ENCODE results near the gene ZNF236.
"Not testable (repeated sequence)": the region's sequence is repeated elsewhere in the genome, so short reads cannot be mapped to it uniquely, and the experiment has no call there.

The ZNF236 gene

DNA sequence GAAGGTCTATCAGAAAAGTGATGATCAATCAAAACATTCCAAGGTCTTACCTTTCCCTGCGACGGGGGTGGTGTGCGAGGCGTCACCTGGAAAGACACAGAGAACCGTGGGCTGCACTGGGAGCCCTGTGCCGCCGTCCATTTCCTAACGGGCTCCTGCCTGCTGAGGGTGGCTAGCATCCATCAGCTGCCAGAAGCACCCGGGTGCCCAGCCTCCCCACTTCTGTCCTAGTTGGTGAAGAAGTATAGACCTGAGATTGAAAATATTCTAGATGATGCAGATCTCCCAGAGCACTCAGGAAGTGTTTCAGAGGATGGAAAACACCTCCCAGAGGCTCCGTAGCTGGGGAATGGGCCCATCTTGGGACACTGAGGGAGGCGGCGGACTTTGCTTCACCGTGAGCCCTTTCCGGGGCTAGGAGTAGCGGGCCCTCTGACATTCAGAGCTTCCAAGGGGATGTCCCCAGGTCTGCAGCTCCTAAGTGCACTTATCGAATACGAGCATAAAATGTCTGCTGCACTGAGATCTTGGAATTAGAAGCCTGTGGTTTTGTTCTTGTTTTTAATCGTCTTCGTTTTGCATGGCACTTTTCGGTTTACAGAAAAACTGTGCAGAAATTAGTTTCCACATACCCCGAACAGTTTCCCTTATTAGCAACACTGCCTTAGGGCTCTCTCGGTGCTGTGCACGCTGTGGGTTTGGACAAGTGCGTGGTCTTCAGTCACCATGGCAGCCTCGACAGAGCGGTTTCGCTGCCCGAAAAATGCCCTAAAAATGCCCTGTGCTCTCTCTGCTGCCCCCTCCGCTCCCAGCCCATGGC lies 166.7 kb downstream of the ZNF236 start:
- DNase-seq (ENCODE audit: low read depth): no peak

DNA sequence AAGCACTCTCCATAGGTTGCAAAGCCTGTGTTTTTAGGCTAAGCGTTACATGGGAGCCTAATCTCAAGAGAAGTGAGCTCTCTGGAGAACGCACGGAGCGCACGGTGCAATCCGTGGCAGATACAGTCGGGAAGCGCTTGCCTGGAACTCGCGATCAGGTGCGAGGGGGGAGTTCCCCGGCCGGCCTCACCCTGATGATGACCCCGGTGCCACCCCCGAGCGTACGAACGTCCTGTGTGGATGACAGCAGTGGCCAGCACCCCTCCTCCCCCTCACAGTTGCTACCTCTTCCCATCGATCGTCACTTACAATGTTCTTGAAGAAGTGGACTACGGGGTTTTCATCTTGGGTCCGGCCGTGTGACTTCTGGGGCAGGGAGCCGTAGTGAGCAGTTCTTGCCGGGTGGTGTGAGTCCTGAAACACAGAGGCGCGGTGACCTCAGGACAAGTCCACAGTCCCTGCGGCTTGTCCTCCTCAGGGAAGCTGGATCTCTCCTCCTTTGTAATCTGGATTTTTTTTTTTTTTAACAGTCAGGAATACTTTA lies 167.4 kb downstream of the ZNF236 start:
- DNase-seq (ENCODE audit: low read depth): no peak

DNA sequence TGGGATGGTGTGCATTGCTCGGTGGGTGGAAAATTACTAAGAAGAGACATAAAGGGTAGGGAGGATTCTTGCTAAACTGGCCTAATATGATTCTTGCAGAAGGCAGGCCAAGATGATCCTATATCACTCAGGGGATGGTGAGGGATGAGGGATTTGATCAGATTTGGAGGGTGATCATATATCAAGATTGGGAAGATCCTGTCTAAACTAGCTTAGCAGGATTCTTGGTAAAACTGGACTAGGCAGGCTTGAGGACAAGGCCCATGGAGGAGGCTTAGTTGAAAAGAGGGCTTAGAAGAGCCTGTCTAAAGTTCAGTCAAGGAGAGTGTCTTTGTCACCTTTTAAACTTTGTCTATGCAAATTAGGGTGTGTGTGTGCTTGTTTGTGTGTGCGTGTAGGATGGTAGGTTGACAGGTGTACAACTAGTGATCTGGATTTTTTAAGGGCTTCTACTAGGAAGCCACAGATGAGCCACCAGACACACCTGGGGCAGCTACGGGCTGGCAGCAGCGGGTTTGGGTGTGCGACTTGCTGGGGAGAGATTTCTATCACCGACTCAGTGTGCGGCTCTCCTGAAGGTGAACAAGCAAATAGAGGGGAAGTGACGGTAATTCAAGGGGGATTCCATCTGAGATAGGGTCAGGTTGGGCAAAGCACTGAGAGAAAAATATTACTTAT lies 168.1 kb downstream of the ZNF236 start:
- DNase-seq (ENCODE audit: low read depth): not testable (repeated sequence)

DNA sequence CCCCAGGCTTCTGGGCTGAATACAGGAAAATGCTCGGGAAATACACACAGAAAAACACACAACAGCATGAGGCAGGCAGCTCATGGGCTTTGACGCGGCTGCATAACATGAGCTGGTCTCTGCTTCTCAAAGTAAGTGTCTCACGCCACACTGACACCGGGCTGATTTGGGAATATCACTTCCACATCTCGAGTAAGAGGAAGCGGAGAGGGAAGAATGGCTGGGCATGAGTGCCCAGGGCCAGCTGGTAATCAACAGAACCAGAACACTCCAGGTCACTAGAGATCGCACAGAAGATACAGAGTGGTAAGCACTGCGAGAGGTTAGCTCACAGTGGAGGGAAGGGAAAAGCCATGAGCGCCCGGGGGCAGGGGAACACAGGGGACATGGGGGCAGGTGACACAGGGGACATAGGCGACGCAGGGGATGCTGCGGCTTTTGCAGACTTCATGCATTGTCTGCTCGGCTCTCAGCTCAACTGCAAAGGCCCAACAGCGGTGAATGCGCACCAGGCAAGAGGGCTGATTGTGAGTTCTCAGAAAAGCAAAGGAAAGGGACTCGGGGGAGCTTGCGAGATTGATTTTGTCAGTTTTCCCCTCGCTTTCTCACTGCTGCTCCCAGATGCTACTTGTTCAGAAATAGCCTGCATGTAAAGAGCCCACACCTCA lies 168.8 kb downstream of the ZNF236 start:
- DNase-seq (ENCODE audit: low read depth): no peak

DNA sequence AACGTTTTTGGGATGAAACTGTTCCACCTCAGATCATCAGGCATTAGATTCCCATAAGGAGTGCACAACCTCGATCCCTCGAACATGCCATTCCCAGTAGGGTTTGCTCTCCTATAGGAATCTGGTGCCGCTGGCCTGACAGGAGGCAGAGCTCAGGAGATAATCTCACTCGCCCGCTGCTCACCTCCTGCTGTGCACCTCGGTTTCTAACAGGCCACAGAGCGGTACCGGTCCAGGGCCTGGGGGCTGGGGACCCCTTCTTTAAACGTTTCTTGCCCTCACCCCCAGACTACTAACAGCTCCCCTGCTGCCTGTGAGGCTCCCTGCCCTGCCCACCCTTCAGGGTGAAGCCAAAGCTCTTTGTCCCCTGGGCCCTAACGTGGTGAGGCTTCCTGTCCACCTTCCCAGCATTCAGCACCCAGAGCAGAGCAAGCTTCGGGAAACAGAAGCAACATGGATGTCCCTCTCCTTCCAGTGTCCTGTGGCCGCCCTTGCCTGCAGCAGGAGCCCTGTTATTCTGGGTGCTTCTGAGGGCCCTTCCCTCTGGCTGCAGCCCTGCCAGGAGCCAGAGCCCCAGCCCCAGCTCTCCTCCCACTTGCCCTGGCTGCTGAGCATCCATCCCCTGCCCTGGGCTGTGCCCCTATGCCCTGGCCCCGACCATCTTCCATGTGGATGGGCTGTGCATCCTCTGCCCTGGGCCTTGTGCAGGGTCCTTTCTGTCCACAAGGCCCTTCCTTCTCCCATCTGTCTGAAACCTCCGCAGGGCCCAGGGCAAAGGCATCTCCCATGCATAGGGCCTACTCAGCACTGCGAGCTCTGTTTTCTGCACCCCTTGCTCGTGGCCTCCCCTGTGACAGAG lies 170.1 kb downstream of the ZNF236 start:
- no peak for DNase-seq (ENCODE audit: low read depth)

DNA sequence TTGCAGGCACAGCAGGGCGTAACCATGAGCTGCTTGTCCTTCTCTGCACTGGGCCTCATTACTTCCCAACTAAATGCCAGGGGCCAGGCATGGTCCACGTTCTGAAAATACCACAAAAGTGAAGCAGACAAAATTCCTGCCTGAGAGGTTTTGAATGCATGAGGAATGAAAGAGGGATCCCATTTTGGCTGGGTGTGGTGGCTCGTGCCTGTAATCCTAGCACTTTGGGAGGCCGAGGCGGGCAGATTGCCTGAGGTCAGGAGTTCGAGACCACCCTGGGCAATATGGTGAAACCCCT lies 170.7 kb downstream of the ZNF236 start:
- no peak for DNase-seq (ENCODE audit: low read depth)

DNA sequence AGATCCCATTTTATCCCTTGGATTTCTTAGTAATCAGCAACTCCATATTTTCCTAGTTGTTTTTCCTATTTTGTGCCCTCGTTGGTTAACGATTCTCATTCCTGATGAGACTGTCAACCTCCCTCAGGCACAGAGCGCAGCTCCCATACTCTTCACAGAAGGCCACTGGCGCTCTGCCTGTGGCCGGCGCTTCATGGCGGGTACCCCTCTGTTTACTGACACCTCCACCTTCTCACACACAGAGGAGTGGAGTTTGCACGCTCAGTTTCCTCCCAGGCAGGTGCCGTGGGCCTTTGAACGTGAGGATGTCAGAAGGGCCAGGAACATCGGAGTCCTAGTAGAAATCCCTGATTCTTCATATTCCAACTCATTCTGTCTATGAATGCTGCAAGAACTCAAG lies 171.2 kb downstream of the ZNF236 start:
- DNase-seq (ENCODE audit: low read depth): no peak

DNA sequence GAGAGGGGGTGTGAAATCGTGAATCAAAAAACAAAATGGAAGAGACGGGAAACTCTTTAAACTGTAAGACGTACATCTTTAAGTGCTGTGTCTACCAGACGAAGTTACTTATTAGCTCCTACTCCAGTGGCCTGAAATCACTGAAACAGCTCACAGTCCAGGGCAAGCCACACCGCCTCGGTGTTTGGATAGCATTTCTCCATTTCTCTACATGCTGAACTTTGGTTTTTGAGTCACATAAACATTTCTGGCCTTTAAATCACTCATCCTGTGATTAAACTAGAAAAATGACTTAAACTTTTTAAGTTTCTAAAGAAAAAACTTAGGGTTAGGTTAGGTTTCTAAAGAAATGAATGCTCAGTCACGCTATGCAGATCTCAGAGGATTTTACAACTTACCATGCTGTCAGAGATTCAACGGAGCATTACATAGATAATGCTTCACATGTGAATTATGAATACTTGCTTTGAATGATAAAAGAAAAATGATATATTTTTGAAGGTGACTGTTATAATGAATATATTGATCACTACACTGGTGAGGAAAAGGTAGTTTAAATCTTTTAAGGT lies 171.8 kb downstream of the ZNF236 start:
- DNase-seq (ENCODE audit: low read depth): no peak

DNA sequence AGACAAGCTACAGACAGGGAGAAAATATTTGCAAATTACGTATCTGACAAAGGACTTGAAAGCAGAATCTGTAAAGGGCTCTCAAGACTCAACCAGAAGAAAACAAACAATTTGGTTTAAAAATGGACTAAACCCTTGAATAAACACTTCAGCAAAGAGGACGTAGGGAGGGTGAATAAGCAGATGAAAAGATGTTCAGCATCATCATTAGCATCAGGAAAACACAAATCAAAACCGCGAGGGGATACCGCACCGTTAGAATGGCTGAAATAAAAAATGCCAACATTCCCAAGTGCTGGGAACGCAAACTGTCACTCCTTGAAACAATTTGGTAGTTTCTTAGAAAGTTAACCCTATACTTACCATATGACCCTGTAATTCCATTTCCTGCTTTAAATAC lies 173.5 kb downstream of the ZNF236 start:
- DNase-seq (ENCODE audit: low read depth): no peak

DNA sequence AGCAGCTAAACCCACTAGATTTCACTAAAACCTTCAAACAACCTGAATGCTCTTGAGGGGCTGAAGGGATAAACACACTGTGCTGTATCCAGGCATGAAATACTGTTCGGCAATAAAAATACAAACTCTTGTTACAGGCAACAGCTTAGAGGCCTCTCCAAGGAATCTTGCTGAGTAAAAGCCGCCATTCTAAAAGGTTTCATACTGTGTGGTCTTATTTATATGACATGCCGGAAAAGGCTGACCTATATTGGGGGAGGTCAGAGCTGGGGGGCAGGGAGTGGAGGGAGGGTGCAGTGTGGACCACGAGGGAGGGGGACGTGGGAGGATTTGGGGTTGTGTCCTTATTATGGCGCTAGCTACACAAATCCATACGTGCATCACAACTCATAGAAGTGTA lies 174.1 kb downstream of the ZNF236 start:
- DNase-seq (ENCODE audit: low read depth): no peak

DNA sequence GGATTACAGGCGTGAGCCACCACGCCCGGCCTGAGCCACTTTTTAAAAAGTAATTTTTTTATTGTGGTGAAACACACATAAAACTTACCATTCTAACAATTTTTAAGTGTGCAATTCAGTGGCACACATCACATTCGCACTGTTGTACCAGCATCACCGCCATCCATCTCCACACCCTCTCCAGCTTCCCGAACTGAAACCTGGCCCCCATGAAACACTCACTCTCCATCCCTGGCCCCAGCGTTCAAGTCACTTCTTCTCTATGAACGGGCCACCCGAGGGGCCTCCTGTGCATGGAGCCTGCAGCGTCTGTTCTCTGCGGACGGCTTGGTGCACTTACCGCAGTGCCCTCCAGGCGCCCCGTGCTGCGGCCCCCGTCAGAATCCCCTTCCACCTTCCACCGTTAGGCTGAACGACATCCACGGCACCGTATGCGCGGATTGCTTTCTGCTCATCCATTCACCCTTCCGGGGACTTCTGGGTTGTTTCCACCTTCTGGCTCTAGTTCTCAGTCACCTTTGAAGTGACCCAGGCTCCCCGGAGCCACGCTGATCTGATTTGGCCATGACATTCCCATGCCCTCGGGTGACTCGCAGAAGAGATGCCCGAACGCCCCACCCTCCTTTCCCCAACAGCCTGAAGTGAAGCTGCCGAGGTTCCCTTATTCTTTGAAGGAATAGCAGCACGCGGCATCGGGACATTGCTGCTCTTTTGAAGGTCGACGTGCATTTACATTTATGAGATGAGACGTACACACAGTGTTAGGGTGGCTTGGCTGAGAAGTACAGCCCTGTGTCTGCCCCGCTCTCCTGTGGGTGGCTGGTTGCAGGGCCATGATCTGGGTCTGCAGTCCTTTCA lies 175.8 kb downstream of the ZNF236 start:
- no peak for DNase-seq (ENCODE audit: low read depth)

DNA sequence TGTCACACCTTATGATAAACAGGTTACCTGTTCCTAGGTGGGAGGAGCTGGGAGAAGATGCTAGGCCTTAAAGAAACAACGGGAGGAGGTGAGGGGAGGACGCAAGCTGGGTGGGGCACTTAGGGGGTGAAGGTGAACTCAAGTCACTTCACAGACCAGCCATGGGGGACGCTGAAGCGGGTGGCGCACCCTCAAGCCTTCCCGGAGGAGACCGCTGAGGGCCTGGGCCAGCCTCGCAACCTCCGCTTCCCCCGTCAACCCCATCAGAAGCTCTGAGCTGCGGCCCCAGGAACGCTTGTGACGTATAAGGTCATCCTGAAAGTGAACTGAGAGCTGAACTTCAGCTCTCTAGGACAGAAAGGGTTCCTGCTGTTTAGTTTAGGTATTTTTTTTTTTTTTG lies 176.7 kb downstream of the ZNF236 start:
- DNase-seq (ENCODE audit: low read depth): no peak

DNA sequence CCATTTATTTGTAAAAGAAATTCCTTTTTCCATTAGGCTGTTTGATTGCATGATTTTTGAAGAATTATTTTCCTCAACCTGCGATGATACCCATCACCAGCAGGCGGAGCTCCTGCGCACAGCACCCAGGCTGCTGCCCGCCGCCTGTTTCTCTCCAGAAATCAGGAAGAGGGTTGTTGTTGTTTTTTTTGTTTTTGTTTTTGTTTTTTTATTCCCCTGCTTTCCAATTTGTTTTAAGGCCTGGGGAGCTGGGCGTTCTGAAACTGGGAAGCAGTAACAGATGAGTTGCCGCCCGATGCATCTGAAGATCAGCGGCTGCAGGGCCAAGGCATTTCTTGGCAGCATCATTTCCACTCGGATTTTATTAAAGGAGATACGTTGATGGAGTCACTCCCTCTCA lies 178.2 kb downstream of the ZNF236 start:
- peak; percentile 17 for DNase-seq (ENCODE audit: low read depth)

DNA sequence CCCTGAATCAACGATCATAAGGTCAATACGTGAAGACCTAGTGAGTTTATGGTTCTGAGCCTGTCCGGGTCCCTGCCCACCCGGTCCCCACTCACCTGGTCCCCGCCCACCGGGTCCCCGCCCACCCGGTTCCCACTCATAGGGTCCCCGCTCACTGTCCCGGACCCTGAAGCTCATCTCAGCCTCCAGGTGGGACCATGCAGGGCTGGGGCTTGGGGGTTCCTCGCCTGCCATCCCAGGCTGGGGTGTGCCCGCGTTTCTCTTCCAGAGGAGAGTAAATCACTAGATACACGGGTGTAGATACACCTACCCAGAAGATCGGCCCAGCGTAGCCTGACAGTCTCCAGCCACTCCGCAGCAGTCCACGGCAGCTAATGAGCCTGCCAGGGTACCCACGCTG lies 178.7 kb downstream of the ZNF236 start:
- no peak for DNase-seq (ENCODE audit: low read depth)

DNA sequence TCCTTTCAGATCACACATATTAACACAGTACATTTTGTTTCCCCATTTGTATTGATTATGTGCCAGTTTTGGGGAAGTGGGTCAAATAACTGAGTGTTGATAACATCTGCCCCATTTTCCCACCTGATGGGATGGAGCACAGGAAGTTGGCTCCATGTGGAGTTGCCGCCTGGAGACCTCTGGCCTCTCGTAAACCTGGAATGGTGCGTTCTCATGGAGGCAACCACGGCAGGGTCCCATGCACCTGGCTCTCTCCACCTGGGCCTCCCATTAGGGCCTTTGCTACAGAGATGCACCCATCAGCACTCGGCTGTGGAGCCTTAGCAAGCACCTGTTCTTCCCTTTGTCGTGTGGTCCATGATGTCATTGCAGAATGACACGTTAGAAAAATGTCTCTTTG lies 179.6 kb downstream of the ZNF236 start:
- no peak for DNase-seq (ENCODE audit: low read depth)

DNA sequence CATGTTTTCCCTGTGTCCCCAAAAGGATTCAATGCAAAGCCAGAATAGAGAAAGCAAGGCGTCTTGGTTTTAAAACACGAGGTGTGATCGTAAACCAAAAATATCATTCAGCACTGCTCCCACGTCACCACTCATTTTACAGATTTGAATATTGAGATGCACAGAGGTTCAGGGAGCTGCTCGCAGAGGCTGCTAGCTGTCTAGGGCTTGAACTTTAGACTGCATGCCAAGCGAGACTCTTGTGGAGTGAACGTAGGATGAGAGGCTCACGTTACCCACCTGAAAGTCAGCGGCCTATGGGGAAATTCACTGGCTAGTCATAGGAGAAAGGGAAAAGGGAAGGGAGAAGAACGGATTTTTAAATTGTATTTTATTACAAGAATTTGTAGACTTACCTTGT lies 180.1 kb downstream of the ZNF236 start:
- no peak for DNase-seq (ENCODE audit: low read depth)

DNA sequence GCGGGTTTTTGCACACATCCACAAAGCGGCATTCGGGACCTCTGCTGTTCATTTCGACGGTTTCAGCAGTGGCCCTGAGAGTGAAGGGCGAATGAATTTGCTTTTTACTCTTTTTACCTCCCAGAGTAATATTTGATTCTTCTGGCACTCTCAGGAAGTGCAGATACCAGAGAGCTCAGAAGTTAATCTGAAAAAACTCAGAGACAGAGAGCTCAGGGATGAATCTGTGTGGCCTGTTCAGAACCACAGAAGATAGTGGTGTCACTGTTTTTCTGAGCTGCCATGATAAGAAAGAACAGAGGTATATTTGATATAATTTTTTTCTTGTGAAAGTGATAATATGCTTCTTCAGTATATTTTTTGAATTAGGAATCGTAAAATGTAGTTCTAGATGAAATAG lies 181.0 kb downstream of the ZNF236 start:
- DNase-seq (ENCODE audit: low read depth): no peak

DNA sequence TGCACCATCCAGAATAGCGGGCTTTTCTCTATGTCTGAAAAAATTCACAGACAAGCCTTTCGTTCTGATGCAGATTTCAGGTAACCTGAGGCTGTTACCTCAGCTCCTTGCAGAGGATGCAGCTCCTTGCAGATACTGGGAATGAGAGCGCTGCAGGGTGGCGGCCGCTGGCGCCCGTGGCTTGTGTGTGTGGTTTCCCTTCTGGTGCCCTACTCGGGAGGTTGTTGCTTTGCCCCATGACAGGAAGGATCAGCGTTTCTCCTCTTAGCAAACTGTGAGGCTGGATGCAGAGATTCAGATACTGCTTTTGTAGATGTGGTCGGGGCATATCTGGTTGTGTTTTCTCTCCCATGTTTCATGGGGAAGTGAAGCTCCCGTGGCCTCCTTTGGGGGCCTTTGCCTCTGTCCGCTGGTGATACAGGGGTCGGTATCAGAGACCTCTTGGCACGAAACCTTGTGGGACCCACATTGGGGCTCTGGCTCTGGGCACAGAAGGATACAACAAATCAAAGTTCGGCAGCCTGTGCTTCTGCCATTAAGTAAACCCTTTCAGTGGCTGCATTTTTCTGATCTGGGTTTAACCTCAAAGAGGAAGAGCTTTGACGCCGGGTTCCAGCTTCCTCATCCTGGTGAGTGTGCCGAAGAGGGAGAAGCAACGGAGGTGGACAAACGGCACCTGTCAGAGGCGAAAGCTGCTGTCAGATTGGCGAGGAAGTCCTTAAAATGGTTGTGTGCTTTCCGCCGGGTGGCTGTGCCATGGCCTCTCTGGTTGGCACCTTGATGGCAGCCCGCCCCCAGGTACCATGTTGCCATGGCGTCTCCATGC lies 182.4 kb downstream of the ZNF236 start:
- no peak for DNase-seq (ENCODE audit: low read depth)

DNA sequence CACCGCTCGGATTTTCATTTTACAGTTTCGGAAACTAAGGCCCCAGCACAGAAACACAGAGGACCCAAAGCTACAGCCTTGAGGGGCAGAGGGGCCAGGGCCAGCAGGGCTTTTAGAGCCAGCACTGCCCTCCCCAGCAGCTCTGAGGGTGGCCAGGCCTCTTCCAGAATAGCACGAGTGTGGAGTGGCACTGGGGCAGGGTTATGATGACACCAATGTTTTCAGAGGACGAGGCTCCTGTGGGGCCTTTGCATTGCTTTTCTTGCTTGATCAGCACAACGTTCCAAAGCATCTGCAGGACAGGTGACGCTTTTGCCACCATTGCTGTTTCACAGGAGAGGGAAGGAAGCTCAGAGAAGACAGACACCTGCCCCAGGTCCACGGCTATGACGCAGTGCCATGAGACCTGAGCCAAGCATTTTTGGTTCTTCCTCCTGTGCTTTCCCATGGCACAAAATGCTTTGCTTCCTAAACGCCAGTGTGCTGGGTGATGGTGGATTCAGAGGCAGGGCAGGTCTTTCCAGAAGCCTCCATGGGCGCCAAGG lies 183.4 kb downstream of the ZNF236 start:
- DNase-seq (ENCODE audit: low read depth): no peak

Data from stimulated activated CD8-positive, alpha-beta memory T cell treated with anti-CD3 and anti-CD28 coated beads, Interleukin-7, amount 100 ng/mL, for 24 hours (primary cell).